GM21576 (cell line): ENCODE results near the gene SYNC.
A peak's percentile ranks its signal among the peaks of the same experiment; 100 is the strongest.
"Not testable (repeated sequence)": the region's sequence is repeated elsewhere in the genome, so short reads cannot be mapped to it uniquely, and the experiment has no call there.

Experiments used
- ATAC-seq: cut with Tn5 transposase; IDR thresholded peaks from one replicate; pipeline ENCODE4 v1.9.1; 2021; ENCODE audit warnings: mild to moderate bottlenecking, moderate library complexity; ENCODE audit not compliant: unreplicated experiment

SYNC gene

DNA sequence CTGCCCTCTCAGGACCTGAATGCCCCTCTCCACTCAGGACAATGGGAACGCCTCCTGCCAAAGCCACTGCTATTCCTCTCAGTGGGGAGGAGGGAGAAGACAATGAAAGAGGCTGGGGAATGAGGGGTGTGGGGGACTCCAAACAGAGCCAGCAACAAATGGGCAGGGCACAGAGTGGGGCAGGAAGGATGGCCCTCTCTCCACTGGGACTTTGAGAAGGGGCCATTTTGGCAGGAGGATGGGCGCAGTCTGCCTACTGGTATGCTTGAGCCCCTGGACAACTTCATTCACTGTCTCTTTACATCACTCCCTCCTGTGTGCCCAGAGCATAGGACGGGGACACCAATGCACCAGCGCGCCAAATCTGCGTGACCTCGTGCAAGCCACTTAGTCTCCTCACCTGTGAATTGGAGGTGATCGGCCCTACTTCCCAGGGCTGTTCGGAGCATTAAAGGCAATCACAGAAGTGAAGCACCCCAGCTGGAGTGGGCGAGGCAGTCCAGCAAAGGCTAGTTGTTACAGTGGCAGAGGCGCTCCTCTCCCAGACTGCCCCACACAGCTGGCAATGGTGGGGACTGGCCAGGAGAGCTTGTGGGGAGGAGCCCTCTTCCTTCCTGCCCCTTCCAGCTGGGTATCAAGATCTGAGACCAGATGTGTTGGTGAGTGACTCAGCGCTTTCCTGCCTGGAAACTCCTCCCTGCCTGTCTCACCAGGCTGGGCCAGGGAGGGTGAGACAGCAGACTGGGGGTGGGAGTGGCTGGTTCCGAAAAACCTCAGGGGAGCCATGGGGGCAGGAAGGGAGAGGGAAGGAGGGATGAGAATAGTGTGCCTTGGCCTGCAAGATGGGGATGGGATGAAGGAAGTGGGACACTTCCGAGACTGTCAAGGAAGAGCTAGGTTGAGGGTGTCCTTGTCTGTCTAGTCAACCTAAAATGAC is 22.4 kb upstream of the SYNC start:
- no peak for ATAC-seq

DNA sequence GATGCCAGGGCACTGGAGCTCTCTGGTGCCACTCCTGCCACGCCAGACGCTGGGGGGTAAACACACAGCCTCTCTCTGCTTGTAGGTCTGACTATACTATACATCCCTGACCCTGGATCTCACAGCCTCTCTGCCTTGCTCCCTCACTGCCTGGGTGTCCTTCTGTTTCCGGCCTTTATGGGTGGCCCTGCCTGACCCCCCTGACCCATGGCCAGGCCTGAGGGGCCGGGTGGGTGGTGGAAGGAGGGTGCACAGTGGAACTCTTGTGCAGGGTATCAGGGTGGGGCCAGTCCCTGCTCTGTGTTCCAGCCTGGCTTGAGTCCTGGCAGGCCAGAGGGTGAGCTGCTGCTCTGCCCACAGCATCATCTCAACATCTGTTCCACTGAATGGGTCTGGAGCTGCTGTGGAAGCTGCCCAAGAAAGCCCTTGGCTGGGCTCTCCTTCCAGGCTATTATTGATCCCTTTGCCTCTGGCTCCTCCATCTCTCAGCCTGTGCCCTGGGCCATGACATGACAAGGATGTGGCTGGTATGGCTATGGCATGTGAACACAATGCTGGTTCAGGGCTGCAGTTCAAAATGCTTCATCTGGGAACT is 17.2 kb upstream of the SYNC start:
- ATAC-seq, result no peak

DNA sequence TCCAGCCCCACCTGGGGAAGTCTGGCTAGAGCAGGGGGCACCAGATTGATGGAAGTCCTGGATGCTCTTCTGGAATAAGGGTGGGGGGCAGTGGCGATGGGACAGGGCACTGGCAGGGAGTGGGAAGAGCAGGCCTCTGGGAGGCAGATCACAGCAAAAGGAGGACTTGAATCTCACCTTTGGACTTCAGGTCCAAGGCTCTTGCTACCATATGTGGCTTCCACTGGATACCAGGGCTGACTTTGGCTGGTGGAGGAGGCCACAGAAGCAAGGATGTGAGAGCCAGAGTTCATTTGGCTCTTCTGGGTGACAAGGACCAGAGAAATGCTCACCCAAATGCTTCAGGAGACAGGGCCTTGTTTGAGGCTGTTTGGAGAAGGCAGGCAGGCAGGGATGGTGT is 16.0 kb upstream of the SYNC start:
- ATAC-seq, result no peak

DNA sequence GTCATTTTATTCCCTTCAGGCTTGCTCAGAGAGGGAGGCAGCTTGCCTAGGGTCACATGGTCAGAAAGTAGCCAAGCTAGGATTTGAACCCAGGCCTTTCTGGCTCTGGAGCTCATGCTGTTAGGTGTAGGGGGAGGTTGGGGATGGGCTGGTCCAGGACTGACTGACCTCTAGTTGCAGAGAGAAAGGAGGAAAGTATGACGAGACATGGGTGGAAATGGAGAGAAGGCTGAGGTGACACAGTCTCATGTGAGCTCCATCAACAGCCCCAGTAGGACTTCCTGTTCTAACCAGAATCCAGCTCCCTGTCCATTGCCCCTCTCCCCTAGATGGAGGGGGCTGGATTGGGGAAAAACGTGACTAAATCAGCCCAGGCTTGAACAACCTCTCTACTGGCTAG is 15.5 kb upstream of the SYNC start:
- ATAC-seq, result no peak

DNA sequence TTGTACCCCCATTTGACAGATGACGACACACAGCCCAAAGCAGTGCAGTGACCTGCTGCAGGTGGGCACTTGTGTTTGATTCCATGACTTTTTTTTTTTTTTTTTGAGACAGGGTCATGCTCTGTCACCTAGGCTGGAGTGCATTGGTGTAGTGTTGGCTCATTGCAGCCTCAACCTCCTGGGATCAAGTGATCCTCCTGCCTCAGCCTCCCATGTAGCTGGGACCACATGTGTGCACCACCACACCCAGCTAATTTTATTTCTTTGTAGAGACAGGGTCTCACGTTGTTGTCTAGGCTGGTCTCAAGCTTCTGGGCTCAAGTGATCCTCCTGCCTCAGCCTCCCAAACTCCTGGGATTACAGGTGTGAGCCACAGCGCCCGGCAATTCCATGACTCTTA is 14.9 kb upstream of the SYNC start:
- ATAC-seq, result no peak

DNA sequence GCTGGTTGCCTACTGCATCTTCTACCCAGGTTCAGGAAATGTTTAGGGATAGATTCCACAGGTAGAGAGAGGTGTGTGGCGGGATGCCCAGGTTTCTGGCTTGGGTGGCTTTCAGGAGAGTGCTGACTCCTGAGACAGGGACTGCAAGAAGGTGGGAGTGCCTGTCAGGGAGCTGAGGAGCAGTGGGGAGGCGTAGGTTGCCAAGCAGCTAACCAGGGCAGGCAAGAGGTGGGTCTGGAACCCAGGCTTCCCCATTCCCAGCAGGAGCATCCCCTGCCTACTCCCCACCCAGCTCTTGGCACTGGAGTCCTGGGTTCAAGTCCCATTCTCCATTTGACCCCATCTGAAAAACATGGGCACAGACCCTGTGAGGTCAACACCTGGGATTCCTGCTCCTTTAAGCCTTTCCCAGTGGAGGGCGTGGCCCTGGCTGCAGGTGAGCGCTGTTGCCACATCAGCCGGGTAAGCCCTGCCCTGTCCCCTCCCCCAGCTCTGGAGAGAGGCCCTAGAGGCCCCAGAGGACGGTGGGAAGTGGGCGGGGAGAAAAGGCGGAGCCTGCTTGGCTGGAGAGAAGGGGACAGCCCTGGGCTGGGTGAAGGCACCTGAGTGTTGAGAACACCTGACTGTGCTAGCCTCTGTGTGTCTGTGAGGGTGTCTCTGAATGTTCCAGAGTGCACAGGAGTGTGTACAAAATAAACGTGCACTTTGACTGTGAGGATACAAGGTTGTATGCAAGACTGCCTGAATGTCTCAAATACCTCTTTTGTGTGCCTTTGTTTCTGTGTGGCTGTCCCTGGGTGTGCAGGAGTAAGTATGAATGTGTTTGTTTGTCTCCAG is 14.0 kb upstream of the SYNC start:
- peak; percentile 61 for ATAC-seq

DNA sequence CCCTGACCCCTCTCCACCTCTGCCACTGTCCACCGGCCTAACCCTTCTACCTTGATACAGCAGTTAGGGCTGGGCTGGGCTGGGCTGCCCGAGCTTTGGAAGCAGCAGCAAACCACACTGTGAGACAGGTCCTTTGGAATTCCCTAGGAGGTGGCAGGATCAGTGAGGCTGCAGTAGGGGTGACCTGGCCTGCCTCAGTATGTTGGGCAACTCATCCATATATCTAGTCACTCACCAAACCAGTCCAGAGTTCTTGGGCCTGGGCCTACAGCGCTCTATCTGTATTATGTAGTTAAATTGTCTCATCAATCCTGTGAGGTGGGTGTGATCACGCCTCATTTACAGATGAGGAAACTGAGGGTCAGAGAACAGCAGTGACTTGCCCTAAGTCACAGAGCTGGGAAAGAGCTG is 13.3 kb upstream of the SYNC start:
- no peak for ATAC-seq

DNA sequence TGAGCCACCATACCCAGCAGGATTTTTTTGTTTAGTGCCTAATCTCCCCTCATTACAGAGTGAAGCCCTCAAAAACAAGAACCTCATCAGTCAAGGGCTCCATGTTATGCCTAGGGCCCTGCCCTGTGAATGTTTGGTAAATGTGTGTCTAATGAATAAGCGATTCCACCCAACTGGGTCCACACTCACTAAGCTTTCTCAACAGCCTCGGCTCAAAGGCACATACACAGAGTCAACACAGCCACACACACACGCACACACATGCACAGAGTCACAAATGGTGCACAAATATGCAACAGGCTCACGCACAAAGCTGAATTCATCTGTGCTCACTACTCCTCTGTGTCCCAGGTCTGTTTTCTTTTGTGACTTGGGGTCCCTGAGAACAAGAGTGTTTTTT is 11.7 kb upstream of the SYNC start:
- ATAC-seq, result no peak

DNA sequence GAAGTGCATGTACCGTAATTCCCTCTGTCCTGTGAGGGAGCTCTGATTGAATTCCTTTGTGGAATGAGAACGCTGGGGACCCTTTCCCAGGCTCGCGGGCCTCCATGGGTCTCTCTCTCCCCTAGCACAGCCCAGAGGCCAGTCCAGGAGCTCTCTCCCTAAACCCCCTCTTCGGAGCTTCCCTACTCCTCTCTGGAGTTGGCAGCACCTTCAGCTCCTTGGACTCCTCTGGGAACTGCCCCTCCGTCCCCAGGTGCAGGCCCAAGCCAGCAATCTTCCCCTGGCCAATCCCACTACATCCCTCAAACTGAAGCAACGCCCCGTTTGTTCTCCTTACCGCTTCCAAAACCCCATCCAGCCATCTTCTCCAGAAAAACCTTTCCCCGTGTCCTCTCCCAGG is 10.5 kb upstream of the SYNC start:
- no peak for ATAC-seq

DNA sequence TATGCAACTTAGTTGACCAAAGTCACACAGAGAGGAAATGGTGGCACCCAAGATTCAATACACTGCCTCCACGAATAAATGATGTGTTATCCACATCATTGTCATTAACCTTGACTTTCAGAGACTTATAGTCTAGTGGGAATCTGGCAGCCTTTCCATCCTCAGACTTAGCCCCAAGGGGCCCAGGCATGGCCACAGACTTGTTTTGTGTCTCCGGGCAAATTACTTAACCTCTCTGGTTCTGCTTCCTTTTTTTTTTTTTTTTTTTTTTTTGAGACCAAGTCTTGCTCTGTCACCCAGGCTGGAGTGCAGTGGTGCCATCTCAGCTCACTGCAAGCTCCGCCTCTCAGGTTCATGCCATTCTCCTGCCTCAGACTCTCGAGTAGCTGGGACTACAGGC is 8.7 kb upstream of the SYNC start:
- ATAC-seq, result not testable (repeated sequence)

DNA sequence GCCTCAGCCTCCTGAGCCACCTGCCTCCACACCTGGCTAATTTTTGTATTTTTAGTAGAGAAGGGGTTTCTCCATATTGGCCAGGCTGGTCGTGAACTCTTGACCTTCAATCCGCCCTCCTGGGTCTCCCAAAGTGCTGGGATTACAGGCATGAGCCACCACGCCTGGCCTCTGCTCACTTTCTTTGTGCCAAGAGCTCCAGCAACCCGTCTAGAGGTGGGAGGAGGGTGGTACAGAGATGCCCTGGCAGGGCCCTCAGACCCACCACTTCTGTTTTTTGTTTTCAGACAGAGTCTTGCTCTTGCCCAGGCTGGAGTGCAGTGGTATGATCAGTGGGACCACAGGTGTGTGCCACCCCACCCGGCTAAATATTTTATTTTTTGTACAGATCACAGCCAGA is 6.9 kb upstream of the SYNC start:
- no peak for ATAC-seq

DNA sequence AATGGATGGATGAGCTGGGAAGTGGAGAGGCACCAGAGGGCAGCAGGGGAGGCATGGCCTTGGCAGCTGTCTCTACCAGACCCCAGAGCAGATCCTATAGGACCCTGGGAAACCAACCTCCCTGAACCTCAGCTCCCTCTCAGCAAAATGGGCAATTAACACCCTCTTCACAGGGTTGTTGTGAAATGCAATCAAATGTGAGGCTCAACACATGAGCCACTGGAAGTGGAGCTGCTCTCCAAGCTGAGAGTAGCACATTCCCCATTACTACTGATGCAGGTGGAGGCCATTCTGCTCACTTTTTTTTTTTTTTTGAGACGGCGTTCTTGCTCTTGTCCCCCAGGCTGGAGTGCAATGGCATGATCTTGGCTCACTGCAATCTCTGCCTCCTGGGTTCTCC is 6.5 kb upstream of the SYNC start:
- no peak for ATAC-seq

DNA sequence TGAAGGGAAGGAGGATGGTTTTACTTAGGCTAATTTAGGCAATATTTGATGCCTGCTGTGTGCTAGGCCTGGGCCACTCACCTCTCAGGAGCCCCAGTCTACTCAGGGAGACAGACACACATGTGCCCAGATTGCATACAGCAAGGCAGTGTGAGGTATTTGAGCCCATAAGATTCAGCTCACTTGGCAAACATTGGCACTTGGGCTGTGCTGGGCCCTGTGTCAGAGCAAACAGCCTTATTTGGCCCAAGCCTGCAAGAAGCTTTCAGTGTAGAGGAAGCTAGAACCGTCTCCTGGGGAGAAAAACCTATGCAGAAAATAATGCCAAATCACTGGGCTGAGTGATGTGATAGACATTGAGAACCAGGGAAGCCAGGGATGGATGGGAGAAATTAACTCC is 3.9 kb upstream of the SYNC start:
- no peak for ATAC-seq

DNA sequence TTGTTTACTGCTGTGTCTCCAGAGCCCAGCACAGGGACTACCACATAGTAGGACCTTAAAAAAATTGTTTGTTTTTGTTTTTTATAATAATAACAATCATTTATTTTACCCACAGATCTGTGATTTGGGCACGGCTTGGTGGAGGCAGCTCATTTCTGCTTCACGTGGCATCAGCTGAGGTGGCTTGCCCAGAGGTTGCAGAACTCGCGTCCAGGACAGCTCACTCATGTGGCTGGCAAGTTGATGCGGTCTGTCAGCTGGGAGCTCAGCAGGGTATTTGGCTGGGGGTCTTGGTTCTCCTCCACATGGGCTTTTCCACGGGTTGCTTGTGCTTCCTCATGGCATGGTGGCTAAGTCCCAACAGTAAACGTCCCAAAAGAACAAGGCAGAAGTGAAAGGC is 2.9 kb upstream of the SYNC start:
- ATAC-seq, result no peak

DNA sequence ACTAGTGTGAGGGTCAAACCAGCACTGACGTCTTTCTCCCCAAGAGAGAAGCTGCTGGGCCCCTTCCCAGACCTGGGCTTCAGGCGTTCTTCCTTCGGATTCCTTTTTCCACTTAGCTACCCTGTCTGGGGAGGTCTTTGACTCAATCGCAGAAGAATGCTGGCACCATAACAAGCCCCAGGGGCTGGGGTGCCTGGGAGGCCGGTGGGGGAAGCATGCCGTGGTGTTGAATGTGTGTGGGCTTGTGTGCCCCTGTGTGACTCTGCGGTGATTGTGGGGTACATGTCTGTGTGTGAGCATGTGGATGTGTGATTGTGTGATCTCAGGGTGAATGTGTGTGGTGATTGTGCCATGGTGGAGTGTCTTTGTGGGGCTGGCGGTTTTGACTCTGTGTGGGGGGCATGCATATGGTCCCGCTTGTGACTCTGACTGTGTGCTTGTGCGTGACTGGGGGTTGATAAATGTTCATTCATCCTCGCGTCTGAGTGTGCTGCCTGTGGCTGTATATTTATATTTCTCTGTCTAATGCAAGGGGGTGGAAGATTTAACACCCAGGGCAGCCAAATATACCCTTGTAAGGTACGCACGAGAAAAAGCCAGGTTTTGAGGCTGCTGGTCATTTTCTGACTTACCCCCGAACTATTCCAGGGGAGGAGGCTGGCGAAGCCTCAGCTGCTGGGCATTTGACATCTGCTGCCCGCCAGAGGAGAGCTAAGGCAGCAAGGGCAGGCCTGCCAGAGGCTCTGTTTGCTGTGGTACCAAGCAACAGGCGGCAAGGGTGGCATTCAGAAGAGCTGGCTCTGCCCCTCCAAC is 1.1 kb upstream of the SYNC start:
- no peak for ATAC-seq

DNA sequence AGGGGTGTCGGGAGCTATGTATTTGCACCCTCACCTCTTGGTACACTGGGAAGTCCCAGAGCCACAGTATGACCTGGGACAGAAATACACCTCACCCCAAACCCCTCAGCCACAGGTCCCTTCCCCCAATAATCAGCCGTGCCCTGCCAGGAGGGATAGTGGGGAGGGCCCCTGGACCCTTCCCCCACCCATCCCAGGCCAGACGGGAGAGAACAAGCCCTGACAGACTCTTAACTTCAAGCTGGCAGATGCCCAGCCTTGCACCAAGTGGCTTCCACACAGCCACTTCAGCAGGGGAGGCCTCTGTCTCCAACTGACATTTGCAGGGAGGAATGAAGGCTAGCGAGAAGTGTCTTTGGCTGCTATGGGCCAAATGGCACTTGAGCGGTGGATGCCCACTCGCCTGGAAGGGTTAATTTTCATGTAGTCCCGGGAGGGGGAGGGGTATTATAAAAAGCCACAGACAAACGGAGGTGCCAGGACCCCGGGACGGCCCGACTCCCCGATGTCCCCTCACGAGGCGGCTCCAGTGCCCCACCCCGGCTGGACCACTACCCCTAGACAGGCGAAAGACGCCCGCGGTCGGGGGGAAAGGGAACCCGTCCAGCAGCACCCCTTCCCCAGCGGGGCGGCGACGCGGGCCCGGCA is 495 bp downstream of the SYNC start:
- ATAC-seq, result no peak

DNA sequence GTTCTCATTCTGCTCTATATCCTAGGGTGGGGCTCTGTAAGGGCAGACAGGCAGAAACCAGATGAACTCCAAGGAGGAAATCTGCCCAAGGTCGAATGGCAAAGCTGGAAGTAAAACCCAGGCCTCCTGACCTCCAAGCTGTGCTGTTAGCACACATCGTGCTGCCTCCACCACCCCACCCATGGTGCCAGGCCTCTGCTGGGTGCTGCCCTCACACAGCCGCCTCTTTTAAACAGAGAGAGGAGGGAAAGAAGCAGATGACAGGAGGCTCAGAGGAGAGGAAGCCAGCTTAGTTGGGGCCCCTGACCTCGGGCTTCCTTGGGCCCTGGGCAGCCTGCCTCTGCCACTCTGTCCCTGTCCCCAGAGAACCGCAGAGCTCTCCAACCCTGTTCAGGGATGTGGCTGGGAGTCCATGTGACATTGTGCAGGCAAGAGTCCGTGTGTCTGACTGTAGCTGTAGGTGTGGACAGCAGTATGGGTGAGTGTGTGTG is 1.1 kb downstream of the SYNC start:
- no peak for ATAC-seq

DNA sequence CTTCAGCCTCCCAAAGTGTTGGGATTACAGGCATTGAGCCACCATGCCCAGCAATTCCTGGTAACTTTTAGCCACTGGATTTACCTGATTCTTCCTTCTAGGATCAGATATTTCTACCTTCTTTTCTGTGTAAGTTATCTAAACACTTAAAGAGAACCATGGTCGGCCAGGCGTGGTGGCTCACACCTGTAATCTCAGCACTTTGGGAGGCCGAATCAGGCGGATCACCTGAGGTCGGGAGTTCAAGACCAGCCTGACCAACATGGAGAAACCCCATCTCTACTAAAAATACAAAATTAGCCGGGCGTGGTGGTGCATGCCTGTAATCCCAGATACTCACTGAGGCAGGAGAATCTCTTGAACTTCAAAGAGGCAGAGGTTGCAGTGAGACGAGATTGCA is 5.6 kb downstream of the SYNC start:
- ATAC-seq, result not testable (repeated sequence)

DNA sequence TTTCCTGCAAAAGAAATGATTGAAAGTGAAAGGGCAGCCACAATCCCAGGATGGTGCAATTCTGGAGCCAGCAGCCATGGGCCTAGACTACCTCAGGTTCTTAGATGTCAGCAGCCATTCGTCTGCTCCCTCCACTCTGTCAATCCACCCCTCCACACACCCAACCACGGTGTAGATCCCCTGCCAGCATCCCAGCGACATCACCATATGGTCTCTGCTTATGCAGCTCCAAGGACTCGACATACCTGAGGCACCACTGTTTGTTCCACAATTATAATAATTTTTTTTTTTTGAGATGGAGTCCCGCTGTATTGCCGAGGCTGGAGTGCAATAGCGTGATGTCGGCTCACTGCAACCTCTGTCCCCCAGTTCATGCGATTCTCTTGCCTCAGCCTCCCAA is 6.5 kb downstream of the SYNC start:
- no peak for ATAC-seq
